Endothelial cell of umbilical vein (primary cell): ENCODE results near the gene SRCIN1.

ENCODE experiments used
- CTCF ChIP-seq, 2 donors: IDR thresholded peaks; 1 replicate in 1 of 2; 2 replicates in 1 of 2; pipeline ENCODE4 v1.5.1; 2011; ENCODE audit warnings: low read length in 2 of 2, mild to moderate bottlenecking in 2 of 2, moderate library complexity in 2 of 2, control low read depth in 1 of 2, inconsistent platforms in 1 of 2, low read depth in 1 of 2; ENCODE audit not compliant: insufficient read depth in 1 of 2; ENCODE audit errors: extremely low read depth in 1 of 2
- EZH2 ChIP-seq: IDR thresholded peaks from 2 replicates; pipeline ENCODE4 v1.6.1; 2012; ENCODE audit warnings: borderline replicate concordance, low read depth, mild to moderate bottlenecking, moderate library complexity, low read length, inconsistent platforms; ENCODE audit not compliant: severe bottlenecking
- JUN ChIP-seq: IDR thresholded peaks from 2 replicates; pipeline ENCODE4 v1.6.1; 2011; ENCODE audit warnings: borderline replicate concordance, low read depth; ENCODE audit not compliant: insufficient read length, insufficient read depth
- MAX ChIP-seq: IDR thresholded peaks from 2 replicates; pipeline ENCODE4 v1.6.1; 2011; ENCODE audit not compliant: insufficient read depth, insufficient read length
- MYC ChIP-seq: IDR thresholded peaks from one replicate; pipeline ENCODE4 v1.6.1; 2011; ENCODE audit warnings: mild to moderate bottlenecking, low read depth, low read length
- POLR2A ChIP-seq: IDR thresholded peaks from 2 replicates; pipeline ENCODE4 v1.6.1; 2012; ENCODE audit warnings: low read depth, mild to moderate bottlenecking, control low read depth, low read length
- POLR2AphosphoS5 ChIP-seq: IDR thresholded peaks from 2 replicates; pipeline ENCODE4 v1.6.1; 2012; ENCODE audit warnings: low read depth, mild to moderate bottlenecking, control low read depth, low read length, moderate library complexity; ENCODE audit not compliant: insufficient read depth

- TF ChIP-seq CTCF (IDR thresholded peaks at IDR 0.05; ENCODE audit: extremely low read depth in 1 of 2, insufficient read depth in 1 of 2, low read depth in 1 of 2, low read length in 2 of 2) (no peak), POLR2A (no peak), EZH2 (no peak), JUN (no peak), POLR2AphosphoS5 (no peak), MAX (no peak), MYC (no peak)
Observed at GRCh38 chr17:38558728-38559050, 47.1 kb downstream of the SRCIN1 start.
